ENCODE data around the gene SMIM27.

SMIM27 gene

GRCh38 chr9:32554591-32554990, 2.5 kb downstream of the SMIM27 start:
- TF ChIP-seq CTCF (IDR thresholded peaks at IDR 0.05; ENCODE audit: low read depth, low read length, missing control alignments), result no peak
- no peak for DNase-seq (ENCODE audit: low read depth)
- H3K4me3 ChIP-seq (ENCODE audit: low read depth, low read length), result no peak overlapping the region

GRCh38 chr9:32558408-32558934, 6.3 kb downstream of the SMIM27 start:
- no peak for DNase-seq (ENCODE audit: low read depth)
- TF ChIP-seq CTCF (IDR thresholded peaks at IDR 0.05; ENCODE audit: low read depth, low read length, missing control alignments), result no peak
- no peak overlapping the region for H3K4me3 ChIP-seq (ENCODE audit: low read depth, low read length)

GRCh38 chr9:32565967-32566366, 13.8 kb downstream of the SMIM27 start:
- no peak for TF ChIP-seq CTCF (IDR thresholded peaks at IDR 0.05; ENCODE audit: low read depth, low read length, missing control alignments)
- H3K4me3 ChIP-seq (ENCODE audit: low read depth, low read length), result no peak overlapping the region
- no peak for DNase-seq (ENCODE audit: low read depth)

- TF ChIP-seq CTCF (IDR thresholded peaks at IDR 0.05; ENCODE audit: low read depth, low read length, missing control alignments), result no peak
- DNase-seq (ENCODE audit: low read depth), result no peak
- no peak overlapping the region for H3K4me3 ChIP-seq (ENCODE audit: low read depth, low read length)
These were observed 14.6 kb downstream of the SMIM27 start for GRCh38 chr9:32566770-32567169.

- no peak overlapping the region for H3K4me3 ChIP-seq (ENCODE audit: low read depth, low read length)
- no peak for DNase-seq (ENCODE audit: low read depth)
- no peak for TF ChIP-seq CTCF (IDR thresholded peaks at IDR 0.05; ENCODE audit: low read depth, low read length, missing control alignments)
These were observed 18.1 kb downstream of the SMIM27 start for GRCh38 chr9:32570262-32570661.

GRCh38 chr9:32571969-32572899, 20.1 kb downstream of the SMIM27 start:
- peak; percentile 76 for TF ChIP-seq CTCF (IDR thresholded peaks at IDR 0.05; ENCODE audit: low read depth, low read length, missing control alignments)
- DNase-seq (ENCODE audit: low read depth), result peak; percentile 66
- H3K4me3 ChIP-seq (ENCODE audit: low read depth, low read length), result peak overlapping the region; percentile 54

Measured in GM12864 (cell line).